Upper lobe of right lung (tissue), 1 donor: ENCODE data around the gene MT1E. TPM values are rescaled to one million over a fixed set of nuclear protein-coding genes. Genes with fewer than 3 reads are reported as not detected.

Experiments used
- ATAC-seq: fragments of 200-7000 bp; cut with Tn5 transposase; one replicate; pipeline ENCODE4 v1.9.1; 2020; ENCODE audit warnings: mild to moderate bottlenecking, moderate library complexity
- DNase-seq: peaks from one replicate; pipeline ENCODE4 v3.0.0-alpha.2; 2020
- H3K27ac ChIP-seq: fragments of 200-600 bp; one replicate; pipeline ENCODE4 v1.8.0; 2022
- H3K27me3 ChIP-seq: fragments of 200-600 bp; one replicate; pipeline ENCODE4 v1.8.0; 2022; ENCODE audit warnings: mild to moderate bottlenecking
- H3K36me3 ChIP-seq: fragments of 200-600 bp; one replicate; pipeline ENCODE4 v1.8.0; 2022
- H3K4me1 ChIP-seq: fragments of 200-600 bp; one replicate; pipeline ENCODE4 v1.8.0; 2022
- H3K4me3 ChIP-seq: fragments of 200-600 bp; one replicate; pipeline ENCODE4 v1.8.0; 2022; ENCODE audit warnings: mild to moderate bottlenecking
- H3K9me3 ChIP-seq: fragments of 200-600 bp; one replicate; pipeline ENCODE4 v1.8.0; 2022
- CTCF ChIP-seq: fragments of 200-600 bp; IDR thresholded peaks from one replicate; pipeline ENCODE4 v1.8.0; 2022; ENCODE audit warnings: antibody characterized with exemption
- intact Hi-C: fragments of 100-400 bp; cut with DNase I; formaldehyde crosslinking; loops from one replicate; pipeline ENCODE4 v1.11.0; 2022
- total RNA-seq: library from RNA; stranded (reverse); fragmentation: NEBNext Ultra II Directional; extraction: Animal tissue kit (Norgen Biotek cat#: 25700); gene quantifications from one replicate; pipeline ENCODE4 v1.2.1, GENCODE V29; 2021
- donor health status: DM: no; HTN: yes; CAD: no; lungs with severe emphysema.

The MT1E gene
- total RNA-seq, 1 donor from 2014 or later, result 154 TPM

GRCh38 chr16:56652600-56652999 lies 27.0 kb downstream of the MT1E start:
- Histone ChIP-seq H3K27me3 (peaks cover 16% of the 10 kb centered on the region), H3K4me3 (no peak overlapping the region), H3K9me3 (no peaks in the 10 kb centered on the region), H3K27ac (no peak overlapping the region), H3K36me3 (no peaks in the 10 kb centered on the region), H3K4me1 (no peaks in the 10 kb centered on the region)
- intact Hi-C loops, result no loop called here
- DNase-seq (no peak), ATAC-seq (no peak)
- TF ChIP-seq CTCF, result no peak

GRCh38 chr16:56653218-56653617 lies 27.6 kb downstream of the MT1E start:
- Histone ChIP-seq H3K27ac (no peak overlapping the region), H3K9me3 (no peaks in the 10 kb centered on the region), H3K4me3 (no peak overlapping the region), H3K36me3 (no peaks in the 10 kb centered on the region), H3K27me3 (peaks cover 10% of the 10 kb centered on the region), H3K4me1 (peaks cover 5% of the 10 kb centered on the region)
- DNase-seq (no peak), ATAC-seq (no peak)
- no peak for TF ChIP-seq CTCF
- intact Hi-C loops, result no loop called here

- Histone ChIP-seq H3K9me3 (no peaks in the 10 kb centered on the region), H3K4me3 (peak within 1 kb of the TSS; percentile 59), H3K4me1 (peaks cover 9% of the 10 kb centered on the region), H3K36me3 (no peaks in the 10 kb centered on the region), H3K27me3 (peaks cover 1% of the 10 kb centered on the region), H3K27ac (peak within 1 kb of the TSS; percentile 71)
- intact Hi-C loops, result no loop called here
- peak; percentile 9 for TF ChIP-seq CTCF
- ATAC-seq (peak; percentile 96), DNase-seq (peak; percentile 96)
Observed at GRCh38 chr16:56657555-56658326, 32.2 kb downstream of the MT1E start, which contains the start of gene MT1F. MT1F (plus strand) TSS chr16:56657959; CDS start chr16:56658059, 100 bp downstream.

GRCh38 chr16:56658327-56658875 lies 32.8 kb downstream of the MT1E start:
- Histone ChIP-seq H3K27me3 (peaks cover 8% of the 10 kb centered on the region), H3K4me3 (peak overlapping the region; percentile 59), H3K4me1 (peaks cover 9% of the 10 kb centered on the region), H3K9me3 (no peaks in the 10 kb centered on the region), H3K27ac (peak overlapping the region; percentile 71), H3K36me3 (no peaks in the 10 kb centered on the region)
- no peak for TF ChIP-seq CTCF
- intact Hi-C loops, result no loop called here
- DNase-seq (no peak), ATAC-seq (no peak)

GRCh38 chr16:56662357-56663354 lies 37.1 kb downstream of the MT1E start:
- Histone ChIP-seq H3K4me1 (peaks cover 9% of the 10 kb centered on the region), H3K27me3 (peaks cover 41% of the 10 kb centered on the region), H3K27ac (no peak overlapping the region), H3K36me3 (no peaks in the 10 kb centered on the region), H3K9me3 (no peaks in the 10 kb centered on the region), H3K4me3 (peak overlapping the region; percentile 21)
- intact Hi-C loops, result no loop called here
- no peak for DNase-seq
- no peak for ATAC-seq
- TF ChIP-seq CTCF, result no peak
